ENCODE measurements around the gene GLP2R.

The GLP2R gene

DNA sequence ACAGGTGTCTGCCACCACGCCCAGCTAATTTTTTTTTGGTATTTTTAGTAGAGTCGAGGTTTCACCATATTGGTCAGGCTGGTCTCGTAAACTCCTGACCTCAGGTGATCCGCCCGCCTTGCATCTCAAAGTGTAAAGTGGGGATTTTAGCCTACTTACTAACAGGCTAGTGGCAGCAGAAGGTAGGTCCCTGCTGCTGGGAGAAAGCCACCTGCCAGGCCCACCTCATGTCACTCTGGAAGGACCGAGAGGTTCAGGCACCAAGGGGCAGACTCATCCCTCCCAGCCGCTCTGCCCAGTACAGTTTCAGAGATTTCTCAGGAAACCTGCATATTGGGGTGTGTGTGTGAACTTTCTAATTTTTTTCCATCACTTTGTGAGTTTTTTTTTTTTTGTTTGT is 81.4 kb downstream of the GLP2R start:
- Histone ChIP-seq H3K4ac (ENCODE audit: low read length) (no peak overlapping the region), H3K9me3 (replicated peaks in 1 of 2; ENCODE audit: control insufficient read depth in 2 of 2, insufficient read depth in 1 of 2, low read depth in 1 of 2, low read length in 2 of 2) (peaks cover 0 to 2% of the 10 kb centered on the region in 2 donors), H3K79me1 (ENCODE audit: low read depth, low read length) (no peaks in the 10 kb centered on the region), H2AFZ (ENCODE audit: low read length) (no peak overlapping the region), H3K4me3 (ENCODE audit: low read length in 2 of 2) (no peak overlapping the region), H3K4me1 (ENCODE audit: control insufficient read depth in 2 of 2, insufficient read depth in 1 of 2, low read depth in 1 of 2, low read length in 2 of 2) (peaks cover 0 to 12% of the 10 kb centered on the region in 2 donors), H3K14ac (ENCODE audit: low read length) (no peak overlapping the region), H2BK120ac (ENCODE audit: low read depth, low read length) (peak overlapping the region; percentile 10), H2BK5ac (ENCODE audit: low read length) (no peak overlapping the region), H3K4me2 (ENCODE audit: insufficient read depth, low read length, poor library complexity, severe bottlenecking) (no peak overlapping the region), H2BK12ac (ENCODE audit: low read length) (no peak overlapping the region), H2BK15ac (ENCODE audit: low read length) (no peak overlapping the region), H3K18ac (ENCODE audit: low read length) (no peak overlapping the region), H3K27ac (replicated peaks; ENCODE audit: low read length) (no peak overlapping the region), H3K36me3 (replicated peaks in 1 of 2; ENCODE audit: control insufficient read depth in 2 of 2, insufficient read depth in 2 of 2, low read length in 2 of 2) (no peaks in the 10 kb centered on the region), H3K27me3 (ENCODE audit: control insufficient read depth in 3 of 3, insufficient read depth in 3 of 3, low read depth in 1 of 3, low read length in 3 of 3) (no peaks in the 10 kb centered on the region), H3K23ac (ENCODE audit: low read depth, low read length, poor library complexity) (peak overlapping the region; percentile 3), H2AK5ac (ENCODE audit: low read depth, low read length) (no peak overlapping the region), H3K9ac (ENCODE audit: low read depth, low read length, poor library complexity) (no peak overlapping the region), H4K8ac (ENCODE audit: low read depth, low read length) (no peak overlapping the region), H4K91ac (ENCODE audit: low read depth, low read length, poor library complexity) (no peak overlapping the region)
- DNase-seq (ENCODE audit: low spot score) = no peak
- no CpG with 5 or more reads among the region's 7 CpGs for WGBS, 2 donors (ENCODE audit: extremely low coverage in 2 of 2, insufficient read length in 2 of 2, insufficient replicate concordance in 1 of 2)

DNA sequence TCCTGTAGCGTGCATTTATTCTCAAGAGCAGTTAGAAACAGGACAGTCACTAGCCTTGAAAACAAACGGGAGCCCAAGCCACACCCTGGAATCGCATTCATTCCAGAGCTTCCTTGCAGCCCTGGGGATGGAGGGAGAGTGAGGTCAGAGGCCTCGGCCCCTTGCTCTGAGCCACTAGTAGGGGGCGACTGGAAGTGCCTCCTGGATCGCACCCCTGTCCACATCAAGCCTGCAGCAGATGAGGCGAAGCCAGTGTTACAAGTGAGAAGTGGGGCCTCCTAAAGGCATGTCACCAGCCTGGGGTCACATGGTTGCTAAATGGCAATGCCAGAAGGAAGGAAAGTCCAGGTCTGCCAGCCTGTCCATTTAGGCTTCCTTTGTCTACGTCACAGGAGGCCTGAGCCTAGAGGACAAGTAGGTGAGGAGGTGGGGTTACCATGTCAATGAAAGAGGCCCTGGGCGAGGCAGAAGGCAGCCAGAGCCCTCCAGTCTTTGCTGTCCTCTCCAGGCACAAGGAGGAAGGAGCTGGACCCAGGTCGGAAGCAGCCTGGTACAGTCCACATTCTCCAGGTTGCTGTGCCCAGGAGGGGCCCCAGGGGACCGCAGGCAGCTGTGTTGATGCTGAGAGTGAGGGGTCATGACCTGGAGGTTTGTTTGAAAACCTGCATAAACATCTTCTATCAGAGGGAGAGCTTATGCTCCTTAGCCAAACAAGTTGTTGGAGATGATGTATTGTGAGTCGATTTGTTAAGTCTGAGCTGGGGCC is 82.3 kb downstream of the GLP2R start:
- no peak overlapping the region for H2BK120ac ChIP-seq (ENCODE audit: low read depth, low read length)
- H3K27ac ChIP-seq (replicated peaks; ENCODE audit: low read length) = peak overlapping the region; percentile 17
- H3K36me3 ChIP-seq (replicated peaks in 1 of 2; ENCODE audit: control insufficient read depth in 2 of 2, insufficient read depth in 2 of 2, low read length in 2 of 2) = no peaks in the 10 kb centered on the region
- peaks cover 0 to 11% of the 10 kb centered on the region in 2 donors for H3K4me1 ChIP-seq (ENCODE audit: control insufficient read depth in 2 of 2, insufficient read depth in 1 of 2, low read depth in 1 of 2, low read length in 2 of 2)
- H3K79me1 ChIP-seq (ENCODE audit: low read depth, low read length) = no peaks in the 10 kb centered on the region
- DNase-seq (ENCODE audit: low spot score) = no peak
- peak overlapping the region; percentile 79 for H2BK5ac ChIP-seq (ENCODE audit: low read length)
- H3K9ac ChIP-seq (ENCODE audit: low read depth, low read length, poor library complexity) = no peak overlapping the region
- H3K27me3 ChIP-seq (ENCODE audit: control insufficient read depth in 3 of 3, insufficient read depth in 3 of 3, low read depth in 1 of 3, low read length in 3 of 3) = no peaks in the 10 kb centered on the region
- H4K8ac ChIP-seq (ENCODE audit: low read depth, low read length) = peak overlapping the region; percentile 84
- no peak overlapping the region for H3K14ac ChIP-seq (ENCODE audit: low read length)
- H3K9me3 ChIP-seq (replicated peaks in 1 of 2; ENCODE audit: control insufficient read depth in 2 of 2, insufficient read depth in 1 of 2, low read depth in 1 of 2, low read length in 2 of 2) = peaks cover 0 to 2% of the 10 kb centered on the region in 2 donors
- peak overlapping the region; percentile 74 for H2AK5ac ChIP-seq (ENCODE audit: low read depth, low read length)
- no peak overlapping the region for H3K4ac ChIP-seq (ENCODE audit: low read length)
- H3K4me3 ChIP-seq (ENCODE audit: low read length in 2 of 2) = no peak overlapping the region
- no CpG with 5 or more reads among the region's 12 CpGs for WGBS, 2 donors (ENCODE audit: extremely low coverage in 2 of 2, insufficient read length in 2 of 2, insufficient replicate concordance in 1 of 2)
- peak overlapping the region; percentile 87 for H2BK12ac ChIP-seq (ENCODE audit: low read length)
- H3K23ac ChIP-seq (ENCODE audit: low read depth, low read length, poor library complexity) = no peak overlapping the region
- H2AFZ ChIP-seq (ENCODE audit: low read length) = no peak overlapping the region
- H2BK15ac ChIP-seq (ENCODE audit: low read length) = no peak overlapping the region
- no peak overlapping the region for H3K4me2 ChIP-seq (ENCODE audit: insufficient read depth, low read length, poor library complexity, severe bottlenecking)
- H3K18ac ChIP-seq (ENCODE audit: low read length) = peak overlapping the region; percentile 50
- no peak overlapping the region for H4K91ac ChIP-seq (ENCODE audit: low read depth, low read length, poor library complexity)

DNA sequence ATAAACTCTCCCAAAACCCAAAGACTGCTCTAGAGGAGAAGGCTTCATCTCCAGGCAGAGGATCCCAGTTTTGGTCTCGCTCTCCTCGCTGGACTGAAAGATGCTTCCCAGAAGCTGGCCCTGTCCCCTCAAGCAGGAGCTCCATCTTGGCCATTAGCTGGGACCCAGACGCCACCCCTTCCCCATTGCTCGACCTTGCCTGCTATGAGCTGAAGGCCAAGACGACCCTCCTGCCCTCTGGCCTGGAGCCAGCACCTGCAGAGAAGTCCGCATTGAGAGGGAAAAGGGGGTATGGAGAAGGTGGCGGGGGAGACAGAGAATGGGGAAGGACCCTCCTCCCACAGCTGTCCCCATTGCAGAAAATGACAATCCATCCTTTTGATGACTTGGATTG is 82.9 kb downstream of the GLP2R start:
- no peak overlapping the region for H4K91ac ChIP-seq (ENCODE audit: low read depth, low read length, poor library complexity)
- no peak overlapping the region for H3K27ac ChIP-seq (replicated peaks; ENCODE audit: low read length)
- peaks cover 0 to 2% of the 10 kb centered on the region in 2 donors for H3K9me3 ChIP-seq (replicated peaks in 1 of 2; ENCODE audit: control insufficient read depth in 2 of 2, insufficient read depth in 1 of 2, low read depth in 1 of 2, low read length in 2 of 2)
- H2BK12ac ChIP-seq (ENCODE audit: low read length) = no peak overlapping the region
- no peak overlapping the region for H4K8ac ChIP-seq (ENCODE audit: low read depth, low read length)
- H2AK5ac ChIP-seq (ENCODE audit: low read depth, low read length) = no peak overlapping the region
- no peak overlapping the region for H3K23ac ChIP-seq (ENCODE audit: low read depth, low read length, poor library complexity)
- peaks cover 0 to 11% of the 10 kb centered on the region in 2 donors for H3K4me1 ChIP-seq (ENCODE audit: control insufficient read depth in 2 of 2, insufficient read depth in 1 of 2, low read depth in 1 of 2, low read length in 2 of 2)
- H2BK120ac ChIP-seq (ENCODE audit: low read depth, low read length) = no peak overlapping the region
- no peak overlapping the region for H3K4ac ChIP-seq (ENCODE audit: low read length)
- no peak overlapping the region for H3K4me2 ChIP-seq (ENCODE audit: insufficient read depth, low read length, poor library complexity, severe bottlenecking)
- H2AFZ ChIP-seq (ENCODE audit: low read length) = no peak overlapping the region
- DNase-seq (ENCODE audit: low spot score) = no peak
- no peak overlapping the region for H2BK5ac ChIP-seq (ENCODE audit: low read length)
- no peaks in the 10 kb centered on the region for H3K79me1 ChIP-seq (ENCODE audit: low read depth, low read length)
- no peaks in the 10 kb centered on the region for H3K36me3 ChIP-seq (replicated peaks in 1 of 2; ENCODE audit: control insufficient read depth in 2 of 2, insufficient read depth in 2 of 2, low read length in 2 of 2)
- H3K9ac ChIP-seq (ENCODE audit: low read depth, low read length, poor library complexity) = no peak overlapping the region
- H3K18ac ChIP-seq (ENCODE audit: low read length) = peak overlapping the region; percentile 36
- H3K27me3 ChIP-seq (ENCODE audit: control insufficient read depth in 3 of 3, insufficient read depth in 3 of 3, low read depth in 1 of 3, low read length in 3 of 3) = no peaks in the 10 kb centered on the region
- WGBS, 2 donors (ENCODE audit: extremely low coverage in 2 of 2, insufficient read length in 2 of 2, insufficient replicate concordance in 1 of 2) = no CpG with 5 or more reads among the region's 7 CpGs
- H2BK15ac ChIP-seq (ENCODE audit: low read length) = no peak overlapping the region
- H3K14ac ChIP-seq (ENCODE audit: low read length) = no peak overlapping the region
- no peak overlapping the region for H3K4me3 ChIP-seq (ENCODE audit: low read length in 2 of 2)

- Histone ChIP-seq H2BK15ac (ENCODE audit: low read length) (no peak overlapping the region), H2AK5ac (ENCODE audit: low read depth, low read length) (no peak overlapping the region), H4K8ac (ENCODE audit: low read depth, low read length) (no peak overlapping the region), H3K14ac (ENCODE audit: low read length) (no peak overlapping the region), H3K23ac (ENCODE audit: low read depth, low read length, poor library complexity) (peak overlapping the region; percentile 9), H3K4ac (ENCODE audit: low read length) (no peak overlapping the region), H2BK120ac (ENCODE audit: low read depth, low read length) (no peak overlapping the region), H3K4me3 (ENCODE audit: low read length in 2 of 2) (no peak overlapping the region), H3K27me3 (ENCODE audit: control insufficient read depth in 3 of 3, insufficient read depth in 3 of 3, low read depth in 1 of 3, low read length in 3 of 3) (no peaks in the 10 kb centered on the region), H3K18ac (ENCODE audit: low read length) (peak overlapping the region; percentile 13), H3K36me3 (replicated peaks in 1 of 2; ENCODE audit: control insufficient read depth in 2 of 2, insufficient read depth in 2 of 2, low read length in 2 of 2) (no peaks in the 10 kb centered on the region), H3K79me1 (ENCODE audit: low read depth, low read length) (no peaks in the 10 kb centered on the region), H3K27ac (replicated peaks; ENCODE audit: low read length) (no peak overlapping the region), H3K4me2 (ENCODE audit: insufficient read depth, low read length, poor library complexity, severe bottlenecking) (no peak overlapping the region), H3K9me3 (replicated peaks in 1 of 2; ENCODE audit: control insufficient read depth in 2 of 2, insufficient read depth in 1 of 2, low read depth in 1 of 2, low read length in 2 of 2) (no peaks in the 10 kb centered on the region), H3K9ac (ENCODE audit: low read depth, low read length, poor library complexity) (no peak overlapping the region), H2BK12ac (ENCODE audit: low read length) (no peak overlapping the region), H4K91ac (ENCODE audit: low read depth, low read length, poor library complexity) (no peak overlapping the region), H3K4me1 (ENCODE audit: control insufficient read depth in 2 of 2, insufficient read depth in 1 of 2, low read depth in 1 of 2, low read length in 2 of 2) (peaks cover 0 to 11% of the 10 kb centered on the region in 2 donors), H2AFZ (ENCODE audit: low read length) (no peak overlapping the region), H2BK5ac (ENCODE audit: low read length) (no peak overlapping the region)
- no peak for DNase-seq (ENCODE audit: low spot score)
- WGBS, 2 donors (ENCODE audit: extremely low coverage in 2 of 2, insufficient read length in 2 of 2, insufficient replicate concordance in 1 of 2) = no CpG with 5 or more reads among the region's 12 CpGs
Measured at GRCh38 chr17:9911089-9911488, 85.4 kb downstream of the GLP2R start.
